ENCODE measurements around the gene CCM2. TPM values are rescaled to one million over a fixed set of nuclear protein-coding genes. Genes with fewer than 3 reads are reported as not detected.

CCM2 gene
- total and polyA plus RNA-seq, 2 experiments from 2014 or later = 24.9 to 40.1 TPM

- H3K9me3 Mint-ChIP-seq = no peaks in the 10 kb centered on the region
- H3K36me3 ChIP-seq (ENCODE audit: insufficient read depth) = no peaks in the 10 kb centered on the region
- peaks cover 6% of the 10 kb centered on the region; the same call in 2 of the 3 replicates for H3K36me3 Mint-ChIP-seq (ENCODE audit: low read depth)
- no peak overlapping the region for H2AFZ ChIP-seq
- TF ChIP-seq ZNF114 (CRISPR knock-in tag; IDR thresholded peaks at IDR 0.05) (no peak), EZH2phosphoT487 (IDR thresholded peaks at IDR 0.05; ENCODE audit: unreplicated experiment) (no peak), JUNB (IDR thresholded peaks at IDR 0.05; ENCODE audit: unreplicated experiment) (no peak), CREB1 (CRISPR knock-in tag; IDR thresholded peaks at IDR 0.05; ENCODE audit: low read depth) (no peak), ETS1 (IDR thresholded peaks at IDR 0.05) (no peak), CTCF (conservative IDR thresholded peaks at IDR 0.05; ENCODE audit: low read depth in 2 of 2) (no peak), EZH2 (IDR thresholded peaks at IDR 0.05; ENCODE audit: low read depth, unreplicated experiment) (no peak), ZNF331 (CRISPR knock-in tag; IDR thresholded peaks at IDR 0.05; ENCODE audit: low read depth) (no peak), NANOG (IDR thresholded peaks at IDR 0.05; ENCODE audit: borderline replicate concordance) (no peak), REST (IDR thresholded peaks at IDR 0.05; ENCODE audit: unreplicated experiment) (no peak)
- H3K27ac Mint-ChIP-seq = no peak overlapping the region
- H4K20me1 ChIP-seq (replicated peaks; ENCODE audit: insufficient read depth) = peaks cover 6% of the 10 kb centered on the region; the same call in 1 of the 2 replicates
- H3K27me3 Mint-ChIP-seq (ENCODE audit: insufficient read depth, low read depth, poor library complexity) = peaks cover 3% of the 10 kb centered on the region
- no peaks in the 10 kb centered on the region for H3K9me2 ChIP-seq (ENCODE audit: insufficient read depth)
- H3K4me3 ChIP-seq = no peak overlapping the region
- H3K27me3 ChIP-seq (ENCODE audit: insufficient read depth) = no peaks in the 10 kb centered on the region
- no peak overlapping the region for H3K4me2 ChIP-seq
- no peak for ATAC-seq
- no peak overlapping the region for H3K27ac ChIP-seq (ENCODE audit: low read depth)
- H3K4me1 ChIP-seq (ENCODE audit: insufficient read depth) = no peaks in the 10 kb centered on the region
- H3K79me2 ChIP-seq (replicated peaks; ENCODE audit: insufficient read depth) = no peaks in the 10 kb centered on the region
- DNase-seq (ENCODE audit: low spot score) = no peak
- no peaks in the 10 kb centered on the region for H3K4me1 Mint-ChIP-seq
- no peak overlapping the region for H3K4me3 Mint-ChIP-seq
- H3F3A ChIP-seq (replicated peaks; ENCODE audit: low read depth) = no peaks in the 10 kb centered on the region
Observed at GRCh38 chr7:45052011-45052410, 52.0 kb downstream of the CCM2 start.

Data from GM23338 (cell line).